DMS153 (cell line): ENCODE measurements around the gene NEURL2.
"Not testable (repeated sequence)": the region's sequence is repeated elsewhere in the genome, so short reads cannot be mapped to it uniquely, and the experiment has no call there.

Experiments used
- DNase-seq: peaks from one replicate; lab custom pipeline; 2025; lab: John Stamatoyannopoulos, UW

Gene NEURL2, protein sequence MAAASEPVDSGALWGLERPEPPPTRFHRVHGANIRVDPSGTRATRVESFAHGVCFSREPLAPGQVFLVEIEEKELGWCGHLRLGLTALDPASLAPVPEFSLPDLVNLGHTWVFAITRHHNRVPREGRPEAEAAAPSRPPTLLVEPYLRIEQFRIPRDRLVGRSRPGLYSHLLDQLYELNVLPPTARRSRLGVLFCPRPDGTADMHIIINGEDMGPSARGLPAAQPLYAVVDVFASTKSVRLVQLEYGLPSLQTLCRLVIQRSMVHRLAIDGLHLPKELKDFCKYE

DNA sequence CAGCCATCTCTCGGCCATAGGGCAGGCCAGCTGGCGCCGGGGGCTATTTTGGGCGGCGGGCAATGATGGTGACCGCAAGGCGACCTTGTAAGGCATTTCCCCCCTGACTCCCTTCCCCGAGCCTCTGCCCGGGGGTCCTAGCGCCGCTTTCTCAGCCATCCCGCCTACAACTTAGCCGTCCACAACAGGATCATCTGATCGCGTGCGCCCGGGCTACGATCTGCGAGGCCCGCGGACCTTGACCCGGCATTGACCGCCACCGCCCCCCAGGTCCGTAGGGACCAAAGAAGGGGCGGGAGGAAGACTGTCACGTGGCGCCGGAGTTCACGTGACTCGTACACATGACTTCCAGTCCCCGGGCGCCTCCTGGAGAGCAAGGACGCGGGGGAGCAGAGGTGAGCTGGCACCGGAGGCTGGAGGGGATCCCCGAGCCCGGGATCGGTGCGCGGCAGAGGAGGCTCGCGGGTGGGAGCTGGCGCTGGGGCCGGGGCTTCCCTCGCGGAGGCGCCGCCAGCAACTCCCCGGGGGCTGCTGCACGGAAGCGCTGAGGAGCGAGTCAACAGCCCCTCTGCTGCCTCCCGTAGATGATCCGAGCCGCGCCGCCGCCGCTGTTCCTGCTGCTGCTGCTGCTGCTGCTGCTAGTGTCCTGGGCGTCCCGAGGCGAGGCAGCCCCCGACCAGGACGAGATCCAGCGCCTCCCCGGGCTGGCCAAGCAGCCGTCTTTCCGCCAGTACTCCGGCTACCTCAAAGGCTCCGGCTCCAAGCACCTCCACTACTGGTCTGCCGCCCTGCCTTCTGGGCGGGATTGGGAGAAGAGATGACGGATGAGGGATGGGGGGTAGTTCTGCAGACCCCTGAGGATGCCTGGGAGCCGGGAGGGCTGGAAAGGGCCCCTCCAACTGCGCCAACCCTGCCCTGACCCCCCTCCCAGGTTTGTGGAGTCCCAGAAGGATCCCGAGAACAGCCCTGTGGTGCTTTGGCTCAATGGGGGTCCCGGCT lies at the start of gene NEURL2, which contains the start of gene CTSA:
TSS of gene NEURL2 (minus strand) at position 224 of the 999 bp plus-strand sequence. CDS start at position 7, 217 bp downstream.
TSS of gene CTSA (plus strand) at position 351 of the 999 bp plus-strand sequence. CDS start at position 585, 234 bp downstream.
- DNase-seq = peak; percentile 53

DNA sequence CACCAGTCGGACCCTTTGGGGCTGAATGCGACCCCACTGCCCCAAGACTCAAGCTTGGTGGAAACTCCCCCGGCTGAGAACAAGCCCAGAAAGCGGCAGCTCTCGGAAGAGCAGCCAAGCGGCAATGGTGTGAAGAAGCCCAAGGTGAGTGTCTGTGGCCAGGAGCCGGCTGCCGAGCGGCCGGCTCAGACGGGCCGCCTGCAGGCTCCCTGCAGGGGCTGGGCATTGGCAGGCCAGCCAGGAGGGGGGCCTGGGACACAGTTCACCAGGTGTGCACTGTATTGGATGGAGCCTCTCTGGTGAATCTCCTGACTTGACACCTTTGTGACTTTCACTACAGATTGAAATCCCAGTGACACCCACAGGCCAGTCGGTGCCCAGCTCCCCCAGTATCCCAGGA lies 49.5 kb upstream of the NEURL2 start:
- DNase-seq = no peak

DNA sequence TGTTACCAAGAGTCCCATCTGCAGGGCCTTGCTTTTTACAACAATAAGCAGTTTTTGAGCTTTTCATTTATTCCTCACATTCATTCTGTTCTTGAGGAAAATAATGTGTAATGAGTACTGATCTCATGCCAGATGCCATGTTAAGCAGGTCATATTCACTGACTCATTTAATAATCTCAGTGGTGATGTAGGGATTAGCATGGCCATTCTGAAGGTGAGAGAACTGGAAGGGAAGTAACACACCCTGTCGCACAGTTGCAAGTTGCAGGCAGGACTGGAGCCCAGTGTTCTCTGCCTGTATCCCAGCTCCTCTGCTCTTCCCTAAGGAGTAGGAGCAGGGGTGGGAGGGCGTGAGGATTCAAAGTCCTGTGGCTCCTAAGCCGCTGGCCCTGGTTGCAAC lies 49.0 kb upstream of the NEURL2 start:
- no peak for DNase-seq

DNA sequence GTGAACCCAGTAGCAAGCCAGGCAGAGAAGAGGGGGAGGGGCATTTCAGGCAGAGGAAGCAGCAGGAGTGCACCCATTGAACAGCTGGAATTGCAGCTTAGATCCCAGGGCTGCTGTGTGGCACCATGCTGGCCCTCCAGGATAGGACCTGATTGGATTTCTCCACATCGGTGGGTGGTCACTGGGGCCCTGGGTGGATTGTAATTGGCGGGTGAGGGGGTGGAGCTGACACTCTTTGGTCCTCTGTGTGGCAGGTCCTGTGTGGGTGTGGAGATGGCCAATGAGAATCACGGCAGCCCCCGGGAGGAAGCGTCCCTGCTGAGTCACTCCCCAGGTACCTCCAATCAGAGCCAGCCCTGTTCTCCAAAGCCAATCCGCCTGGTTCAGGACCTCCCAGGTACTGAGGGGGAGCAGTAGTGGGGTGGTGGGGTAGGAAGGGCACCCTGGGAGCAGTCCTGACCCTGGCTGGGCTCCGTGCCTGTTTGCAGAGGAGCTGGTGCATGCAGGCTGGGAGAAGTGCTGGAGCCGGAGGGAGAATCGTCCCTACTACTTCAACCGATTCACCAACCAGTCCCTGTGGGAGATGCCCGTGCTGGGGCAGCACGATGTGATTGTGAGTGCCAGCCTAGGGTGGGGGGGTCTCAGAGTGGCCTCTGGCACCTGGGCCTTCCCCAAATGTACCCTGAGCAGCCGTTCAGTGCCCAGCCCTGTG lies 47.9 kb upstream of the NEURL2 start:
- DNase-seq = no peak

DNA sequence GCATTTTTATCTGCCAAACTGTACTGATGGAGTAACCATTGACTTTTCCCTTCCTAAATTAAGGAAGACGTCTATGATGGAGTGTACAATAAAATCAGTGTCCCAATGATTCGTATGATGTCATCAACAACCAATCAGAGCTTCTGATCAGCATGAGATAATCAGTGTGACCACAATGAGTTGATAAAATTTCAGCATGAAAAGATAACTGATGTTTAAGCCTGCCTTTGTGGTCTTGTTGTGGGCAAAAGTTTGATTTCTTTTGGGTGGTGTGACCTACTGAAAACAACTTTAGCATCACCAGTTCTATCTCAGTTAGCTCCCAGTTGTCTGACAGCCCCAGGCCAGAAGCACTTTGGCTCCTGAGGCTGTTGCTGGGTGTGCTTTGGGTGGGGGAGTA lies 46.8 kb upstream of the NEURL2 start:
- no peak for DNase-seq

DNA sequence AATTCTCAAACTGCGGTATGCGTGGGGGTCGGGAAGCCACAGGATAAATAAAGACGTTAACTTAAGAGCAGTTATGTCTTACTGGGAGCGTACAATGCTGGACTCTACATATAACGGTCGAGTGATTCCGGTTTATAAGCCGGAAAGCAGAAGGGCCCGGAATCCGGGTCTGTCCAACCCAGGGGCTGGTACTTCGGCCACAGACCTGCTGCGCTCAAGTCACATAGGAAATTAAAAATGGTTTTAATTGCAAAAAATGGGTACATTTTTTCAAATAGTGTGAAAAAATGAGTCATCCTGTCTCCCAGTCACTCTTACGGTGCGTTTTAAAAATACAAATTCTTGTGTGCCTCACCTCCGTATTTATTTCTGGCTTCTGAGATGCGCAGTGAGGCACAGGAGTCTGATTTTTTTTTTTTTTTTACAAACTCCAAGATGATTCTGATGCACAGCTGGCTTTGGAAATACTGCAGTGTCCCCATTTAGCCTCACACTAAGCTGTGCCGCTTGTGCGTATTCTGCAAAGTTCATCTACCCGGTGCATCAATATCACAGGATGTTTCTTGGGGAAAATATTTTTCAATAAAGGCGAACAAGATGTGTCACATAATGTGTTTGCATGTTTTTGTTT lies 44.5 kb upstream of the NEURL2 start:
- DNase-seq = no peak

DNA sequence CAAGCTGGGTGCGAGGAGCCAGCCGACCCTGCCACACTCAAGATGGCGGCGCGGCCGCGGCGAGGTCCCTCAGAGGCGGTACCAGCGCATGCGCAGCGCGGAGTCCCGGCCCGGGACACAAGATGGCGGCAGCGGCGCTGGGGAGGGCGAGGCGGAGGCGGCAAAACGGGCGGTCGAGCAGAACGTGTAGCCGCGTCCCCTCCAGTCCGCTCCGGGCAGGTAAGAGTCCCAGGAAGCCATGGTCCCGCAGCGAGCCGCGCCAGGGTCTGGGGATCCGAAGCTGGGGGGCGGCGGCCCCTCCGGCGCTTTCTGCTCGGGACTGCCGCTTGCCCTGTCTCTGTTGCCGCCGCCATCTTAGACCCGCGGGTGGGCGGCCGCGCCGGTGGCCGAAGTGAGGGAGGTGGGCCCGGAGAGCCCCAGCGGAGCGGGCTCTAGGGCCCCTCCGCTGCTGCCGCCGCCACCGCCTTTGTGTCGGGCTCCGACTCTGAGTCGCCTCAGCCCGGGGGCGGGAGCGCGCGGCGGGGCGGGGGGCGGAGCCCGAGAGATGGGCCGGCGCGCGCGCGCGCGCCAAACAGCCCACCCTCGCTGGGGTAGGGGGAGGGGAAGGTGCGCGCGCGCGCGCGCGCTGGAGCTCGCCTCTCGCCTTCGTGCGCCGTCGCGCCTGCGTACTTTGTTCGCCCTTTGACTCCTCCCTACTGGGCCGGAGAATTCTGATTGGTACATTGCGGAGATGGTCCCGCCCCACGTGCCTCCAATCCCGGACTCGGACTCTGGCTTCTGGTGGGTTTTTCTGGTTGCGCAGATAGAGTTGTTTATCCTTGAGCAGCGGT lies 43.8 kb upstream of the NEURL2 start, which contains the start of gene PCIF1:
TSS of gene PCIF1 (plus strand) at position 98 of the 830 bp plus-strand sequence. CDS start 4,317 bp downstream, outside the sequence.
- peak; percentile 90 for DNase-seq

DNA sequence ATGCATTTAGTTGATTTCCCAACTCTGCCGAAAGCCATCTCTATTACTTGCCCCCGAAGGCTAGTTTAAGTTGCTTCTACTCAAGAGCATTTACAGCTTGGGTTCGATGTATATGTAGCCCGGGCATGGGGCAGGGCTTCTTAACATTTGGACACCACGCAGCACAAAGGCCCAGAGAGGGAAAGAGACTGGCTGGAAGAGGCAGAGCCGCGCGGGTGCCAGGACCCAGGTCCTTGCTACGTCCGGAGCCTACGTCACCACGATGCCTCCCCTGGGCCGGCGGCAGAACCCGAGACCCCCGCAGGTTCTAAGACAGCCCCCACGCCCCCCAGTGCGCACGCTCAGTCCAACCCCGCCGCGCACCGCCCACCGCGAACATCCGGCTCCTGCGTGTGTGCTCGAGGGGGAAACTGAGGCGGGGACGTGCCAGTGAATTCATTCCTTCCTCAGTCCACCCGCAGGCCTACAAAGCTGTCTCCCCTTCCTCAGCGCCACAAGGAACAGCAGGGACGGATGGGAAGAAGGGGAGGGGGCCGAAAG lies 43.1 kb upstream of the NEURL2 start:
- no peak for DNase-seq

DNA sequence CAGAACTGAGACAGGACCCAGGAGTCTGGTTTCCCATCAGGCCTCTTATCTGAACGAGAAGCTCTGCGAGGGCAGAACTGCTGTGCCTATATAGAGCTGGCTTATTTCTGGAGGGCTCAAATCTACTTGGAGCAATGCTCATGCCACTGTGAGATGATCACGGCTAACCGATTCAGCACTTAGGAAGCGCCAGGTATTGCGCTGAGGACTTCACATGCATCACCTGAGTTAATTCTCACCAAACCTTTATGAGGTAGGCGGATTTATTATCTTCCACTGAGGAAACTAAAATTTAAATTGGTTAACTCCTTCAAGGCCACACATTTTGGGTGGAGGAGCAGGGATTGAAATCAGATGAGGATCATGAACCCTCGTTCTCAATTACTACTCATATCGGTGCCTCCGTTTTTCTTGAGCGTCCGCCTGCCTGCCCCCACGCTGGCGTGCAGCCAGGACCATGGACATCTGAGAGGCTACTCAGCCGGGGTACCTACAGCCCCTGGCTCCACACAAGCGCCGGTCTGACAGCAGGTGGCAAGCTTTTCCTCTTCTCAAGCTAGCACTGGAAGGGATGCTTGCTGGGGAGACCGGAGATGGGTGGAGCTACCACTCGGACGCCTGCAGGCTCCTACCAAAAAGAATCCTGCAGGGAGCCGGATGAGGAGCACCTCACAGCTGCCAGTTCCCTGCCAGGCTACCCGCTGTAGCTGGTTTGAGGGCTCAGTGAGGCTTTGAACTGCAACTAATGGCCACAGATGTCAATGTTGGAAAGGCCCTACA lies 42.4 kb upstream of the NEURL2 start:
- peak; percentile 93 for DNase-seq

DNA sequence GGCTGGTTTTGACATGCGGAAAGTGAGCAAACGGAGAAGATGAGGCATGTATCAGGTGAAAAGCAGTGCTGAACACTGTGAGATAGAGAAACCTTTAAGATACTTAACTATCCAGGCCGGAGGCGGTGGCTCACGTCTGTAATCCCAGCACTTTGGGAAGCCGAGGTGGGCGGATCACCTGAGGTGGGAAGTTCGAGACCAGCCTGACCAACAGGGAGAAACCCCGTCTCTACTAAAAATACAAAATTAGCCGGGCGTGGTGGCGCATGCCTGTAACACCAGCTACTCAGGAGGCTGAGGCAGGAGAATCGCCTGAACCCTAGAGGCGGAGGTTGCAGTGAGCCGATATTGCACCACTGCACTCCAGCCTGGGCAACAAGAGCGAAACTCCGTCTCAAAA lies 40.7 kb upstream of the NEURL2 start:
- DNase-seq = not testable (repeated sequence)

DNA sequence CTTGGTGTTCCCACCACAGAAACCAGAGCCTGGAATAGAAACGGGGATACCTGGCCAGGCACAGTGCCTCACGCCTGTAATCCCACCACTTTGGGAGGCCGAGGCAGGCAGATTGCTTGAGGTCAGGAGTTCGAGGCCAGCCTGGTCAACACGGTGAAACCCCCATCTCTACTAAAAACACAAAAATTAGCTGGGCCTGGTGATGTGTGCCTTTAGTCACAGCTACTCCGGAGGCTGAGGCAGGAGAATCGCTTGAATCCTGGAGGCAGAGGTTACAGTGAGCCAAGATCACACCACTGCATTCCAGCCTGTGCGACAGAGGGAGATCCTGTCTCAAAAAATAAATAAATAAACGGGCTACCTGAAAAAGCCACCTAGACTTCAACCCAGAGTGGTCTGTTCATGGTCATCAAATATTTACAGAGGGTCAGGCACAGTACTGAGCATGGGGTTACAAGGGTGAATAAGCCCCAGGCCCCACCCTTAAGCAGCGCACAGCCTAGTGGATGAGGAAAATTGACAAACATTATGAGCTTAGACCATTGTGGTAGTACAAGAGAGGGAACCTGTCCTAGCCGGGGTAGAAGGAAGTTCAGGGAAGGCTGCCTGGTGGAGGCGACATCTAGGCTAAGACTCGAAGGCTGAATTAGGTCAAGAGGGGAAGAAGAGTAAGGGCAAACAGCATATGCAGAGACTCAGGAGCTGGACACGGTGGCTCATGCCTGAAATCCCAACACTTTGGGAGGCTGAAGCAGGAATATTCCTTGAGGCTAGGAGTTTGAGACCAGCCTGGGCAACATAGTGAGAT lies 36.3 kb upstream of the NEURL2 start:
- no peak for DNase-seq

DNA sequence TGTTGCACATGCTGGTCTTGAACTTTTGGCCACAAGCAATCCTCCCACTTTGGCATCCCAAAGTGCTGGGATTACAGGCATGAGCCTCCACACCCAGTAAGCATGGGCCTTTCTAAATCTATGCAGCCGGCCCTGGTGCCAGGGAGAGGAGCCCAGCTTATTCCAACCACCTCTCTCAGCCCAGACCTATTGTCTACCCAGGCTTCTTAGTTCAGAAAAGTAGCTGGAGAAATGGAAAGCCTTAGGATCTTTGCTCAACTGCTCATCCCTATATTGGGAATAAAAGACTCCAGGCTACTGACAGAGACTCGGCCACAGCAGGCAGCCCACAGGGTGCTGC lies 35.7 kb upstream of the NEURL2 start:
- no peak for DNase-seq

DNA sequence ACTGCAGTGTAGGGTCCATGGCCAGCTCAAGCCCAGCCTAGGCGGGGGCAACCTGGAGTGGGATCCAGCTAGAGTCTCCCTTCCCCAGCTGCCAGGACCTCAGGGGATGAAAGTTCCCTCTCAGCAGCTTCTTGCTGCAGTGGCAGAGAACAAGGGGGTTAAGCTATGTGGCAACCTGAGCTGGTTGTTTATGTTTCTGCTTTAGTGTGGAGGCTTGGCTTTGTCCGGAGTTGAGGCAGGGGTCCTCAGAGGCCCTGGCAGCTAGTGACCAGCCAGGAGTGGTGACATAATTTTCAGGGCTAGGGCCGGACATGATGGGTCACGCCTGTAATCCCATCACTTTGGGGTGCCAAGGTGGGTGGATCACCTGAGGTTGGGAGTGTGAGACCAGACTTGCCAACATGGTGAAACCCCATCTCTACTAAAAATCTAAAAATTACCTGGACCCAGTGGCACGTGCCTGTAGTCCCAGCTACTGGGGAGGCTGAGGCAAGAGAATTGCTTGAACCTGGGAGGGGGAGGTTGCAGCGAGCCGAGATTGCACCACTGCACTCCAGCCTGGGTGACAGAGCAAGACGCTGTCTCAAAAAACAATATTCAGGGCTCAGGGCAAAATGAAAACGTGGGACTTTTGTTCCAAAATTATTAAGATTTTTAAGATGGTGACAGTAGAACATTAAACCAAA lies 35.0 kb upstream of the NEURL2 start:
- no peak for DNase-seq

DNA sequence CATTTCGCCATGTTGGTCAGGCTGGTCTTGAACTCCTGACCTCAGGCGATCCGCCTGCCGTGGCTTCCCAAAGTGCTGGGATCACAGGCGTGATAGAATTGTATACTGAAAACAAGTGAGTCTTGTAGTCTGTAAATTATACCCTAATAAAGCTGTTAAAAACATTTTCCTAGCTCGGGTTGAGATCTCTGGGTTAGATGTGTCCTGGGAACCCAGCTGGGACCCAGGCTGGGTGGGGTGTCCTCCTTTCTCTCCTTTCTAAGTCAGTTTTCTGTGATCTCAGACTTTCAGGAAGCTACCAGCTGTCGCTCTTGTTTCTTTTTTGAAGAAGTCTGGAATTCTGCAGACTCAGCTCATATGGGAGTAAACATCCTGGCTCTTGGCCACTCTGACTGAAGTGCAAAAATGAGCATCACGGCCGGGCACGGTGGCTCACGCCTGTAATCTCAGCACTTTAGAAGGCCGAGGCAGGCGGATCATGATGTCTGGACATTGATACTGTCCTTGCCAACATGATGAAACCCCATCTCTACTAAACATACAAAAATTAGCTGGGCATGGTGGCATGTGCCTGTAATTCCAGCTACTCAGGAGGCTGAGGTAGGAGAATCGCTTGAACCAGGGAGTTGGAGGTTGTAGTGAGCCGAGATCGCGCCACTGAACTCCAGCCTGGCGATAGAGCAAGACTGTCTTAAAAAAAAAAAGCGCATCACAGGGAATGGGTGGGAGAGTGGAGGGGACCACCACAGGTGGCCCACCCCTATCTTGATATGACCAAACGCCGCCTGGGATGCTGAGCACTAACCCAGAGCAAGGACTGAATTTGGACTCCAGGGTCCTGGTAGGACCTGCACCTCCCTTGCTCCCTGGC lies 33.6 kb upstream of the NEURL2 start:
- peak; percentile 30 for DNase-seq

DNA sequence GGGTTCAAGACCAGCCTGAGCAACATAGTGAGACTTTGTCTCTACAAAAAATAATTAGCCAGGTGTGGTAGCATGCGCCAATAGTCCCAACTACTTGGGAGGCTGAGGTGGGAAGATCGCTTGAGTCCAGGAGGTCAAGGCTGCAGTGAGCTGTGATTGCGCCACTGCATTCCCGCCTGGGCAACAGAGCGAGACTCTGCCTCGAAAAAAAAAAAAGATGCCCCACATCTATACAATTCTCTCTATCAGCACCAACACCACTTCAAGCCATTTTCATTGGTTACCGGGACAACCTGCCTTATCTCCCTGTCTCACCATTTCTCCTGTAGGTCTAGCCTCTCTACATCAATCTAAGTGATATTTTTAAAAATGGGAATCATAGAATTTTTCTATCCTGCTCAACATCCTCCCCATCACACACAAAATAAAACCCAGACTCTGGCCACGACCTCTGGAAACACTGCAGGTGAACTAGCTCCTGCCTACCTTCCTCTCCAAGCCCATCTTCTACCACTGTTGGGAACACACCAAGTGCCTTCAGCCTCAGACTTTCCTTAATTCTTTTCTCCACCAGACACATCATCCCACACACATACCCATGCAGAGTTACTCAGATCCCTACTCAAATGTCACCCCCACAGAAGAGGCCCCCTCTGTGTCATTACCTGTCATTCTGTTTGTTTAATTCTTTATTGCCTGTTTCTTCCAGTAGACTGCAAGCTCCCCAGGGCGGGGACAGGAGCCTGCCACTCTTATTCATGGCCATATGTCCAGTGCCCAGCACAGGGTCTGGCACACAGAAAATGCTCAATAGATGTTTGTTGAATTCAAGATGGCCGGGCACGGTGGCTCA lies 30.6 kb upstream of the NEURL2 start:
- DNase-seq = no peak
